ENCODE measurements around the gene POMT1. TPM values are rescaled to one million over a fixed set of nuclear protein-coding genes. Genes with fewer than 3 reads are reported as not detected.

The POMT1 gene
- total RNA-seq, 2 donors from 2014 or later, result 36.5 to 59.5 TPM

DNA sequence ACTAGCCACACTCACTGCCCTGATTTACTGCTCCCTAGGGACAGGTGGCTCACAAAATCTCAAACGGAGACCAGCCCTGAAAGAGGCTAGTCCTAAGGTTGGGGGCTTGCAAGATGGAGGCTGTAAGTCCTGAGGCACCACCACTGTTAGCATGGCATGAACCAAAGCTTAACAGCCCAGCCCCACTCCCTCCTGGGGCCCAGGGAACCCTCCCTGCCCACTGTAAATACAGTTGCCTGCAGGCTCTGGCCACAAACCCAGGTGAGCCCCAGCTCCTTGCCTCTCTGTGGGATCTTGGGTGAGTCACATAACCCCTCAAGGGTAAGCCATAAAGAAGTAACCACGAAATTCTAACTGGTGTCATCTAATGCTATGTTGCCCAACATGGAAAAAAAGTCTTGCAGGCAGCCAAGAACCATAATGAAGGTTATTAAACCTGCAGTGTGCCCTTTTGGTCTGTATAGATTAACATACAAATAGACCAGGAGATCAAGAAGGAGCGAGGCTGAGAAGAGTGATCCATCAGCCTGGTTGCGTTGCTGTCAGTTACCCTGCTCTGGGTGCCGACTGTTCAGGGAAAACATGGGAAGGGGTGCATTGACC lies 1.7 kb upstream of the POMT1 start:
- Histone ChIP-seq H3K36me3 (peaks cover 15 to 16% of the 10 kb centered on the region in 2 donors), H3K27me3 (replicated peaks; ENCODE audit: insufficient read depth) (no peaks in the 10 kb centered on the region), H3K27ac (no peak overlapping the region), H3K4me1 (replicated peaks) (no peaks in the 10 kb centered on the region), H3K9me3 (no peaks in the 10 kb centered on the region), H3K4me3 (no peak overlapping the region)
- WGBS, result 57% methylated on average over 5 of the region's 5 CpGs
- intact Hi-C loops (cut with DNase I), result no loop called here
- TF ChIP-seq, protein P1, sequence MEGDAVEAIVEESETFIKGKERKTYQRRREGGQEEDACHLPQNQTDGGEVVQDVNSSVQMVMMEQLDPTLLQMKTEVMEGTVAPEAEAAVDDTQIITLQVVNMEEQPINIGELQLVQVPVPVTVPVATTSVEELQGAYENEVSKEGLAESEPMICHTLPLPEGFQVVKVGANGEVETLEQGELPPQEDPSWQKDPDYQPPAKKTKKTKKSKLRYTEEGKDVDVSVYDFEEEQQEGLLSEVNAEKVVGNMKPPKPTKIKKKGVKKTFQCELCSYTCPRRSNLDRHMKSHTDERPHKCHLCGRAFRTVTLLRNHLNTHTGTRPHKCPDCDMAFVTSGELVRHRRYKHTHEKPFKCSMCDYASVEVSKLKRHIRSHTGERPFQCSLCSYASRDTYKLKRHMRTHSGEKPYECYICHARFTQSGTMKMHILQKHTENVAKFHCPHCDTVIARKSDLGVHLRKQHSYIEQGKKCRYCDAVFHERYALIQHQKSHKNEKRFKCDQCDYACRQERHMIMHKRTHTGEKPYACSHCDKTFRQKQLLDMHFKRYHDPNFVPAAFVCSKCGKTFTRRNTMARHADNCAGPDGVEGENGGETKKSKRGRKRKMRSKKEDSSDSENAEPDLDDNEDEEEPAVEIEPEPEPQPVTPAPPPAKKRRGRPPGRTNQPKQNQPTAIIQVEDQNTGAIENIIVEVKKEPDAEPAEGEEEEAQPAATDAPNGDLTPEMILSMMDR (IDR thresholded peaks at IDR 0.05), result no peak
- no peak for TF ChIP-seq POLR2A (IDR thresholded peaks at IDR 0.05)
- no peak for TF ChIP-seq POLR2AphosphoS5 (IDR thresholded peaks at IDR 0.05)
- DNase-seq (ENCODE audit: low spot score), result no peak

DNA sequence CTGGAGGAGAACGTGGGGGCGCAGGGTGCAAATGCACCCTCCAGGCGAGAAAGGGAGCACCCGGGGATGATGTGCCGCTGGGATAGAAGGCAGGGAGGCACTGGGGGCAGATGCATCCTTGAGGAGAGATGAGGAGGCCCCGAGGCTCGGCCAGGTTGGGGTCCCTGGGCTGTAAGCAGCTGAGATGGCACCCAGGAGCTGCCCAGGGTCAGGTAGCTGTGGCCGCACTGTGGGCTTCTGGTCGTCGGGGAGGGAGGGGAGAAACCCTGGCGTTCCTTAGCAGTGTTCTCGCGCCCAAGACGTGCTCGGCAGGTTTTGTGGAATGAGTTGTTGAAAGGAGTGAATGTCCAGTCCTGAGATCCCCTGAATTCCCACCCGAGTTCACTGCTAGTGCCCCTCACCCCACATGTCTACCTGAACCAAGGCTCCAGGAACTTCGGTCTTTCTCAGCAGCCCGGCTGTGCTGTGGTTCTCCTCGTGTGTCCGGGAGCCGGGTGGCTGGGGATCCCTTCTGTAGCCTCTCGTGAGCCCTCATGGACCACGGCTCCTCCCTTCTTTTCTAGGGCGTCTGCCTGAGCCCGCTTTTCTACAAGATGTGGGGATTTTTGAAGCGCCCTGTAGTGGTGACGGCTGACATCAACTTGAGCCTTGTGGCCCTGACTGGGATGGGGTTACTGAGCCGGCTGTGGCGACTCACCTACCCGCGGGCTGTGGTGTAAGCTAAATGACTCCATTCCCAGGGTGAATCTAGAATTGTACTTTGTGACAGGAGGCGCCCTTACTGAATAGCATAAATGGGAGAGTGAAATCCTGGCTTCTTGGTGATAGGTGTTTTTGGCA lies 1.1 kb downstream of the POMT1 start:
- H3K9me3 ChIP-seq, result no peaks in the 10 kb centered on the region
- peak overlapping the region; percentile 76 to 77 for H3K27ac ChIP-seq
- DNase-seq (ENCODE audit: low spot score), result no peak
- H3K4me3 ChIP-seq, result peak overlapping the region; percentile 66 to 83
- TF ChIP-seq, protein P1 (IDR thresholded peaks at IDR 0.05), result no peak
- TF ChIP-seq POLR2AphosphoS5 (IDR thresholded peaks at IDR 0.05) (no peak), POLR2A (IDR thresholded peaks at IDR 0.05) (no peak)
- H3K27me3 ChIP-seq (replicated peaks; ENCODE audit: insufficient read depth), result no peaks in the 10 kb centered on the region
- H3K4me1 ChIP-seq (replicated peaks), result no peaks in the 10 kb centered on the region
- no peaks in the 10 kb centered on the region for H3K36me3 ChIP-seq
- intact Hi-C loops (cut with DNase I), result no loop called here
- WGBS, result 9% methylated on average over 32 of the region's 32 CpGs

DNA sequence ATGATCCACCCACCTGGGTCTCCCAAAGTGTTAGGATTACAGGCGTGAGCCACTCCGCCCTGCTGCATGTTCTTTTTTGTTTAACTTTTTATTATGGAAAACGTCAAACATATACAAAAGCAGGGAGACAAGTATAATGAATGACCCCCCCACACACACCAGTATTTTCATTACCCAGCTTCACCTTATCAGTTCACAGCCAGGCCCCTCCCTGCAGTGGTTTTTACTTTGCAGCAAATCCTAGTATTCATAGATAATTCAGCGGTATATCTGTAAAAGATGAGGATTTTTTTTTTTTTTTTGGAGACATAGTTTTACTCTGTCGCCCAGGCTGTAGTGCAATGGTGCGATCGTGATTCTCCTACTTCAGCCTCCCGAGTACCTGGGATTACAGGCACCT lies 2.3 kb downstream of the POMT1 start:
- intact Hi-C loops (cut with DNase I), result no loop called here
- 91% methylated on average over 8 of the region's 8 CpGs for WGBS
- Histone ChIP-seq H3K4me3 (no peak overlapping the region), H3K27me3 (replicated peaks; ENCODE audit: insufficient read depth) (no peaks in the 10 kb centered on the region), H3K36me3 (no peaks in the 10 kb centered on the region), H3K9me3 (no peaks in the 10 kb centered on the region), H3K27ac (no peak overlapping the region), H3K4me1 (replicated peaks) (no peaks in the 10 kb centered on the region)
- TF ChIP-seq POLR2A (IDR thresholded peaks at IDR 0.05) (no peak), POLR2AphosphoS5 (IDR thresholded peaks at IDR 0.05) (no peak)
- TF ChIP-seq, protein P1 (IDR thresholded peaks at IDR 0.05), result no peak
- DNase-seq (ENCODE audit: low spot score), result no peak

DNA sequence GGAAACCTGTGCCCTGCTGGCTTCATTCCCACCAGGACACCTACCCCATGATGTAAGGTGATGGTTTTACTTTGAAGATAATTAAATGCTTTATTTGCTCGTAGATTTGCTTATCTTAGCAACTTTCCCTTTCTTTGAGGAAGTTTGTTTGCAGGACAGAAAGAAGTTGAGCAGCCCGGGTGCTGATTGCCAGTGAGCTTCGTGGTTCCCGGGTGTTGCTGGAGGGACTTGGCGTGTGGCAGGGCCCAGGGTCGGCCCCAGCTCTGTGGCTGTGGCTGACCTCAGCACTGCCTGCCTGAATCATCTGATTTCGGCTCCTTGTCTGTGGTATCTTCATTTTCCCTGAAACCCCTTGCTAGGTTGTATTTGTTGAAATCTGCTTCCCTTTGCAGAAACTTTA lies 8.7 kb downstream of the POMT1 start:
- DNase-seq (ENCODE audit: low spot score), result no peak
- Histone ChIP-seq H3K27ac (no peak overlapping the region), H3K4me1 (replicated peaks) (no peaks in the 10 kb centered on the region), H3K27me3 (replicated peaks; ENCODE audit: insufficient read depth) (no peaks in the 10 kb centered on the region), H3K4me3 (no peak overlapping the region), H3K9me3 (no peaks in the 10 kb centered on the region), H3K36me3 (peaks cover 0 to 21% of the 10 kb centered on the region in 2 donors)
- TF ChIP-seq POLR2AphosphoS5 (IDR thresholded peaks at IDR 0.05) (no peak), POLR2A (IDR thresholded peaks at IDR 0.05) (no peak)
- TF ChIP-seq, protein P1 (IDR thresholded peaks at IDR 0.05), result no peak
- intact Hi-C loops (cut with DNase I), result loop anchor here (10.0 kb wide), 1 partner anchor 233 kb away; the partner anchor contains the start of gene RAPGEF1
- 63% methylated on average over 7 of the region's 7 CpGs for WGBS
